Measurements from ENCODE around the gene PPP1R15B. TPM values are rescaled to one million over a fixed set of nuclear protein-coding genes. Genes with fewer than 3 reads are reported as not detected.

Gene PPP1R15B
- total RNA-seq, 1 experiment from 2014 or later: 52.5 TPM

GRCh38 chr1:204455063-204455830 lies 43.6 kb upstream of the PPP1R15B start:
- Histone ChIP-seq H3K4me3 (ENCODE audit: low read depth, low read length, poor library complexity, severe bottlenecking) (no peak overlapping the region), H3K9me3 (ENCODE audit: low read depth, low read length, poor library complexity, severe bottlenecking) (no peaks in the 10 kb centered on the region), H3K4me1 (ENCODE audit: insufficient read depth, low read length, poor library complexity, severe bottlenecking) (peaks cover 82% of the 10 kb centered on the region), H3K36me3 (ENCODE audit: insufficient read depth, low read length, poor library complexity, severe bottlenecking) (no peaks in the 10 kb centered on the region), H3K27ac (ENCODE audit: low read depth, low read length, poor library complexity, severe bottlenecking) (peak overlapping the region; percentile 40), H3K27me3 (replicated peaks; ENCODE audit: insufficient read depth, low read depth, low read length, poor library complexity) (no peaks in the 10 kb centered on the region)
- no peak for DNase-seq (ENCODE audit: low spot score)
- TF ChIP-seq EZH2 (IDR thresholded peaks at IDR 0.05; ENCODE audit: borderline replicate concordance, low read depth, low read length, poor library complexity, severe bottlenecking) (no peak), CTCF (conservative IDR thresholded peaks at IDR 0.05; ENCODE audit: low read depth, low read length) (no peak)
- intact Hi-C loops (cut with micrococcal nuclease; ENCODE audit: unreplicated experiment): no loop called here
- no TSS peak for BruUV-seq (replicated peaks)
- CTCF ChIA-PET: interaction anchor here (0.6 to 0.9 kb wide), 2 partner anchors 9 to 24 kb away, joined by 3 to 4 read pairs; no protein-coding TSS in a partner anchor
- POLR2A ChIA-PET (ENCODE audit: low non-redundant PET): no interaction called here

- intact Hi-C loops (cut with micrococcal nuclease; ENCODE audit: unreplicated experiment): no loop called here
- no peak overlapping the region for H3K4me3 ChIP-seq (ENCODE audit: low read depth, low read length, poor library complexity, severe bottlenecking)
- DNase-seq (ENCODE audit: low spot score): no peak
Measured at GRCh38 chr1:204454476-204454875, 42.9 kb upstream of the PPP1R15B start.

GRCh38 chr1:204453141-204453772 lies 41.6 kb upstream of the PPP1R15B start:
- POLR2A ChIA-PET (ENCODE audit: low non-redundant PET): interaction anchor here (0.6 kb wide), 1 partner anchor 24 kb away, joined by 4 read pairs; no protein-coding TSS in a partner anchor
- H3K36me3 ChIP-seq (ENCODE audit: insufficient read depth, low read length, poor library complexity, severe bottlenecking): no peaks in the 10 kb centered on the region
- H3K9me3 ChIP-seq (ENCODE audit: low read depth, low read length, poor library complexity, severe bottlenecking): no peaks in the 10 kb centered on the region
- CTCF ChIA-PET: interaction anchor here (0.9 to 1.4 kb wide), 2 partner anchors 22 to 50 kb away, joined by 3 to 11 read pairs; no protein-coding TSS in a partner anchor
- no peaks in the 10 kb centered on the region for H3K27me3 ChIP-seq (replicated peaks; ENCODE audit: insufficient read depth, low read depth, low read length, poor library complexity)
- peak overlapping the region; percentile 0 for H3K27ac ChIP-seq (ENCODE audit: low read depth, low read length, poor library complexity, severe bottlenecking)
- BruUV-seq (replicated peaks): no TSS peak
- intact Hi-C loops (cut with micrococcal nuclease; ENCODE audit: unreplicated experiment): no loop called here
- DNase-seq (ENCODE audit: low spot score): peak; percentile 96
- peaks cover 71% of the 10 kb centered on the region for H3K4me1 ChIP-seq (ENCODE audit: insufficient read depth, low read length, poor library complexity, severe bottlenecking)
- TF ChIP-seq EZH2 (IDR thresholded peaks at IDR 0.05; ENCODE audit: borderline replicate concordance, low read depth, low read length, poor library complexity, severe bottlenecking) (no peak), CTCF (conservative IDR thresholded peaks at IDR 0.05; ENCODE audit: low read depth, low read length) (no peak)
- no peak overlapping the region for H3K4me3 ChIP-seq (ENCODE audit: low read depth, low read length, poor library complexity, severe bottlenecking)

More at GRCh38 chr1:204454476-204454875, 42.9 kb upstream of the PPP1R15B start:
- ChIA-PET CTCF (interaction anchor here (0.9 kb wide), 1 partner anchor 24 kb away, joined by 3 read pairs; no protein-coding TSS in a partner anchor), POLR2A (ENCODE audit: low non-redundant PET) (no interaction called here)
- BruUV-seq (replicated peaks): no TSS peak
- Histone ChIP-seq H3K36me3 (ENCODE audit: insufficient read depth, low read length, poor library complexity, severe bottlenecking) (no peaks in the 10 kb centered on the region), H3K27ac (ENCODE audit: low read depth, low read length, poor library complexity, severe bottlenecking) (peak overlapping the region; percentile 40), H3K9me3 (ENCODE audit: low read depth, low read length, poor library complexity, severe bottlenecking) (no peaks in the 10 kb centered on the region), H3K4me1 (ENCODE audit: insufficient read depth, low read length, poor library complexity, severe bottlenecking) (peaks cover 75% of the 10 kb centered on the region), H3K27me3 (replicated peaks; ENCODE audit: insufficient read depth, low read depth, low read length, poor library complexity) (no peaks in the 10 kb centered on the region)
- TF ChIP-seq CTCF (conservative IDR thresholded peaks at IDR 0.05; ENCODE audit: low read depth, low read length): no peak
- no peak for TF ChIP-seq EZH2 (IDR thresholded peaks at IDR 0.05; ENCODE audit: borderline replicate concordance, low read depth, low read length, poor library complexity, severe bottlenecking)

Measured in A673 (cell line).